Gastrocnemius medialis (tissue), 4 donors: ENCODE measurements around the gene ZNF324.

Source experiments
- CTCF ChIP-seq, 5 experiments: fragments of 450-650 bp in 3 of 5; fragments of 200-600 bp in 2 of 5; sonication (generic) in 2 of 5; IDR thresholded peaks in 4 of 5; conservative IDR thresholded peaks in 1 of 5; 1 replicate in 4 of 5; 2 replicates in 1 of 5; pipeline ENCODE4 v1.5.1; 2016 to 2019; ENCODE audit warnings: antibody characterized with exemption in 5 of 5, mild to moderate bottlenecking in 3 of 5, moderate library complexity in 3 of 5
- POLR2A ChIP-seq, 2 donors: fragments of 450-650 bp; IDR thresholded peaks; one replicate each; pipeline ENCODE4 v1.6.1; 2017; ENCODE audit warnings: antibody characterized with exemption in 2 of 2, mild to moderate bottlenecking in 2 of 2, moderate library complexity in 2 of 2

DNA sequence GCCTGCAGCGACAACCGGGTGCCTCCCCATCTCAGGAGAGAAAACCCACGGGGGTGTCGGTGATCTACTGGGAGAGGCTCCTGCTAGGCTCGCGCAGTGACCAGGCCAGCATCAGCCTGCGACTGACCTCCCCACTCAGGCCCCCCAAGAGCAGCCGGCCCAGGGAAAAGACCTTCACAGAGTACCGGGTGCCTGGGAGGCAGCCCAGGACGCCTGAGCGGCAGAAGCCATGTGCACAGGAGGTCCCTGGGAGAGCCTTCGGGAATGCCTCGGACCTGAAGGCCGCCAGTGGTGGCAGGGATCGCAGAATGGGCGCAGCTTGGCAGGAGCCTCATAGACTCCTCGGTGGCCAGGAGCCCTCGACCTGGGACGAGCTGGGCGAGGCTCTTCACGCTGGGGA, 11.6 kb upstream of the ZNF324 start:
- no peak for TF ChIP-seq CTCF (IDR thresholded peaks at IDR 0.05 in 4 of 5, conservative IDR thresholded peaks at IDR 0.05 in 1 of 5)
- no peak for TF ChIP-seq POLR2A (IDR thresholded peaks at IDR 0.05)
